ENCODE results near the gene EIF4EBP3. TPM values are rescaled to one million over a fixed set of nuclear protein-coding genes. Genes with fewer than 3 reads are reported as not detected.

EIF4EBP3 gene
- total RNA-seq, result 1.3 and 3.0 TPM in 2 replicates

- DNase-seq (ENCODE audit: extremely low read depth, low read depth, low spot score), result peak; percentile 77
Measured at GRCh38 chr5:140547508-140548299, at the start of gene EIF4EBP3. Gene EIF4EBP3 (plus strand): TSS chr5:140547662. CDS start chr5:140547738, 76 bp downstream.

- DNase-seq (ENCODE audit: extremely low read depth, low read depth, low spot score), result no peak
Measured at GRCh38 chr5:140497897-140498296, 49.6 kb upstream of the EIF4EBP3 start.

GRCh38 chr5:140498591-140498990 is 48.9 kb upstream of the EIF4EBP3 start:
- DNase-seq (ENCODE audit: extremely low read depth, low read depth, low spot score), result no peak

GRCh38 chr5:140502834-140503233 is 44.6 kb upstream of the EIF4EBP3 start:
- DNase-seq (ENCODE audit: extremely low read depth, low read depth, low spot score), result no peak

- DNase-seq (ENCODE audit: extremely low read depth, low read depth, low spot score), result no peak
Measured at GRCh38 chr5:140509898-140510297, 37.6 kb upstream of the EIF4EBP3 start.

GRCh38 chr5:140513124-140513523 is 34.3 kb upstream of the EIF4EBP3 start:
- DNase-seq (ENCODE audit: extremely low read depth, low read depth, low spot score), result no peak

GRCh38 chr5:140524003-140524402 is 23.5 kb upstream of the EIF4EBP3 start:
- no peak for DNase-seq (ENCODE audit: extremely low read depth, low read depth, low spot score)

GRCh38 chr5:140540227-140540626 is 7.2 kb upstream of the EIF4EBP3 start:
- DNase-seq (ENCODE audit: extremely low read depth, low read depth, low spot score), result no peak

GRCh38 chr5:140542972-140543371 is 4.5 kb upstream of the EIF4EBP3 start:
- no peak for DNase-seq (ENCODE audit: extremely low read depth, low read depth, low spot score)

GRCh38 chr5:140544986-140545385 is 2.5 kb upstream of the EIF4EBP3 start:
- DNase-seq (ENCODE audit: extremely low read depth, low read depth, low spot score), result no peak

- no peak for DNase-seq (ENCODE audit: extremely low read depth, low read depth, low spot score)
Measured at GRCh38 chr5:140545606-140546005, 1.9 kb upstream of the EIF4EBP3 start.

- no peak for DNase-seq (ENCODE audit: extremely low read depth, low read depth, low spot score)
Measured at GRCh38 chr5:140546851-140547507, 483 bp upstream of the EIF4EBP3 start.

- no peak for DNase-seq (ENCODE audit: extremely low read depth, low read depth, low spot score)
Measured at GRCh38 chr5:140548300-140548688, 832 bp downstream of the EIF4EBP3 start.

- DNase-seq (ENCODE audit: extremely low read depth, low read depth, low spot score), result no peak
Measured at GRCh38 chr5:140548791-140549190, 1.3 kb downstream of the EIF4EBP3 start.

GRCh38 chr5:140549237-140550144 is 2.0 kb downstream of the EIF4EBP3 start:
- DNase-seq (ENCODE audit: extremely low read depth, low read depth, low spot score), result no peak

GRCh38 chr5:140550147-140551079 is 3.0 kb downstream of the EIF4EBP3 start:
- DNase-seq (ENCODE audit: extremely low read depth, low read depth, low spot score), result no peak

GRCh38 chr5:140551872-140552271 is 4.4 kb downstream of the EIF4EBP3 start:
- DNase-seq (ENCODE audit: extremely low read depth, low read depth, low spot score), result no peak

GRCh38 chr5:140553657-140554056 is 6.2 kb downstream of the EIF4EBP3 start:
- no peak for DNase-seq (ENCODE audit: extremely low read depth, low read depth, low spot score)

GRCh38 chr5:140554454-140554853 is 7.0 kb downstream of the EIF4EBP3 start:
- no peak for DNase-seq (ENCODE audit: extremely low read depth, low read depth, low spot score)

- no peak for DNase-seq (ENCODE audit: extremely low read depth, low read depth, low spot score)
Measured at GRCh38 chr5:140555747-140556312, 8.4 kb downstream of the EIF4EBP3 start.
